ENCODE data around the gene RREB1.

The RREB1 gene

GRCh38 chr6:7100753-7101081 lies 7.0 kb upstream of the RREB1 start:
- DNase-seq, result no peak

DNA sequence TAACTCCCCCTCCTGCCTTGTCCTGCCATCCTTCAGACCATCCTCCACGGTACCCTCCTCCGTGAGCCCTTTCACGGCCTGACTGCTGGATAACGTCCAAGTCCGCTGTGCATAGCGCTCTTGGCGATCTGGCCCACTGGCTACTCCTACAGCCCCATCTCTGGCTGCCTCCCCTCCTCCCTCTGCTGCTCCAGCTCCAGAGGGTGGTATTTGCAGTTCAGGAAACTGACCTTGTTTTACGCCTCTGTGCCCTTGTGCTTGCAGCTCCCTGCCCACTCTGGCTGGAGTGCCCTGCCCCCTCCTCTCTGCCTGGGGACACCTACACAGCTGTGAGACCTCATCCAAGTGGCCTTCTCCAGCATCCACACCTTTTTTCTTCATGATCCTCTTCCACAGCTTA lies 6.5 kb upstream of the RREB1 start:
- no peak for DNase-seq

GRCh38 chr6:7104752-7105151 lies 3.0 kb upstream of the RREB1 start:
- no peak for DNase-seq

- DNase-seq, result no peak
Observed at GRCh38 chr6:7106215-7106751, 1.5 kb upstream of the RREB1 start.

- no peak for DNase-seq
Observed at GRCh38 chr6:7106752-7107577, 796 bp upstream of the RREB1 start.

- DNase-seq, result no peak
Observed at GRCh38 chr6:7108196-7108963, 619 bp downstream of the RREB1 start.

GRCh38 chr6:7108964-7109836 lies 1.4 kb downstream of the RREB1 start:
- DNase-seq, result peak; percentile 53

GRCh38 chr6:7110092-7110792 lies 2.5 kb downstream of the RREB1 start:
- no peak for DNase-seq

GRCh38 chr6:7111095-7111690 lies 3.4 kb downstream of the RREB1 start:
- no peak for DNase-seq

DNA sequence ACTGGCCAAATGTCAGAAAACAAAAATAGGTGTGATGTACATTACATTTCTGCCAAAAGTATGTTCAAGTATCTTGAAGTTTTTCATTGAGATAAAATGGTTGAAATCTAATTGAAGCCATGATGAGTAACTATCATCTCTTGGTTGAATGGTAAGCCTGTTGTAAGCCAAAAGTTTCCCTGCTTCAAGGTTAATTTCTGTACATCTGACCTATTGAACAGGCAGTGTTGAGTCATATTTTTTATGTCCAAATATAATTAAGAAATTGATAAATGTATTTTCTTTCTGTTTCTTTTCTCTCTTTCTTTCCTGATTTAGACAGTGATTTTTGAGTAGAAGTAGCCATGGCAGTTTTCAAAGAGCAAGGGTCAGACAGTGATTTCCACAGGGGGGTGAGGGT lies 4.4 kb downstream of the RREB1 start:
- no peak for DNase-seq

DNA sequence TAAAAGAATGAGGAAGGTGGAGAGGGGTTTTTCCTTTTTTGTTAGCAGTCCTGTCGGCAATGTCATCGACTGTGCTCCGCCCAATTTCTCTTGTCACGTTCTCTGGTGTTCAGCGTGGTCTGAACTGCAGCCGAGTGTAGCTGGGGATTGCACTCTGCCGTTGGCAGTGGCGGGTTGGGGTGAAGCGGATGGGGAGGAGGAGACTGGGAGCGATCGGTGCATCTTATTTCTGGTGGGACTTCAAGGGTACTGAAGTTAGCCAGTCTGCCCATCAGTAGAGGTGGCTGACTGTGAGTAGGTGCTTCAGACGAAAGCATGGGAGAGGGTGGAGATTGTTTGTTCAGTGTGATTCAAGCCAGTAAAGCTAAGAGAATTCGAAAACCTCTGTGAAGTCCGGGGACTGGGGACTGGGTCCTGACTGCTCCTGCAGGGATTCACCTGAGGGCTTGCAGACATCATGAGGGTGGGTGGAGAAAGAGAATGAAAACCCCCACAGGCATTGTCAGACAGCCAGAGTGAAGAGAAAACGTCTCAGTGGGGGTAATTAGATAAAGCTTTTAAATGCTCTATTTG lies 5.1 kb downstream of the RREB1 start:
- peak; percentile 87 for DNase-seq

DNA sequence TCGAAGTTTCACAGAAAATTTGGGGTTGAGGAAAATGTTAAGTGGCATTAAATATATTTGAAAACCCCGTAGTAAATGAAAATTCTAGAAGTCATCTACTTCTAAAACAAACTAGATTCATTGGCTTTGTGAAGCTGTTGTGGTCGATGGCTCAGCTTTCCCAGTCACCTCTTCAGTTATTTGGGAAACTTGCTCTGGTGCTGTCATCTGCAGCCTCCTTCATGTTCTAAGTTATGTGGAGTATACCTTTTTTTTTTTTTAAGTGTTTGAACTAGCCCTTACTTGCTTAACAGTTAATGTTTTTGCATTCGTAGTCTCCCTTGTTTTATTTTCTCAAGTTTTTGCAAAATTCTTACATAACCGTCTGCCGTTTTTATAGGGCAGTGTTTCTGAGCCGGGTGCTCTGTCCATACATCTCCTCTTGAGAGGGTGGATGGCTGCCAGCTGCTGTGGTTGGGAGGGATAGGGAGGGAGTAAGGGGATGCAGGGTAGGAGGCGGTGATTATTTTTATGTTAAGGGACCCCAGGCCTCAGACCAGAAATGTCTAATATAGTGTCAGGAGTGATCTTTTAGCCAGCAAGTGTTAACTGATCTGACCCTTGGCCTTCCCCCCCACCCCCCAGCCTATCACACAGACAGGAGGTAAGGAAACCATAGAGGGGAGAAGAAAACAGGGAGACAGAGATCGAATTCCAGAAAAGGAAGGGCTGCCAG lies 7.1 kb downstream of the RREB1 start:
- DNase-seq, result no peak

- no peak for DNase-seq
Observed at GRCh38 chr6:7115543-7116231, 7.9 kb downstream of the RREB1 start.

DNA sequence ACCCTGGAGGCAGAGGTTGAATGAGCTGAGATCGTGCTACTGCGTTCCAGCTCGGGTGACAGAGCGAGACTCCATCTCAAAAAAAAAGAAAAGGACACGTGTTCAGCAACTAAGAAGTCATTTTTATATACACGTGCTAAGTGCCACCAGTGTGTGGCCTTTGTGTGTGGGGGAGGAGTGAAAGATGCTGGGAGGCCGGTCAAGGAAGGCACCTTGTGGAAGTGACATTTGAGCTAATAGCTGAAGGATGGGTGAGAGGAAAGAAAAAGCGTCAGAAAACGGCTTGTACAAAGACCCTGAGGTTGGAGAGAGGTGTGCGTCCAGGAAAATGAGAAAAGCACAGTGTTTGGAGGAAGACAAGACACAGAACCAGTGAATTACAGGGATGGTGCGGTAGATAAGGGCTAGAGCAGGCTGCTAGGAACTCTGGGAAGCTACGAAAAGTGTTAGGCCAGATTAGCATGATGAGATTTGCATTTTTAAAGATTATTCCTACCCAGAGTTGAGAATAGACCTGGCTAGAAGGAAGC lies 11.6 kb downstream of the RREB1 start:
- DNase-seq, result no peak

- peak; percentile 67 for DNase-seq
Observed at GRCh38 chr6:7121700-7122241, 14.0 kb downstream of the RREB1 start.

DNA sequence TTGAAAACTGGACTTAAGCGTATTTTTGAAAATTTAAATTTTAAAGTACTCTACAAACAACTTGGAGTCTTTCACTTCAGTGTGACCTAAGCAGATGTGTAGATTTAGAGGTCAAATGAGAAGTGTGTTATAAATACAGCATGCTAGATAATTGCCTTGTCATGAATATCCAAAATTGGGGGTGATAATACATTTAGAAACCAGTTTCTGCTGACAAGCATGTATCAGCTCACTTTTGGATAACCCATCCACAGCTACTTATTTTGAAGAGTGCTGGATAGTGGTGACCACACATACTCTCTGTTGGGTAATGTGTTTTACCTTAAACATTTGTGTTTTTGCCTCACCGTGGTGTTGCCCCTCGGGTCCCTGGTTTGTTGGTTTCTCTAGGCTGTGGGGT lies 14.9 kb downstream of the RREB1 start:
- no peak for DNase-seq

GRCh38 chr6:7124114-7124513 lies 16.4 kb downstream of the RREB1 start:
- no peak for DNase-seq

GRCh38 chr6:7124636-7125035 lies 16.9 kb downstream of the RREB1 start:
- DNase-seq, result no peak

DNA sequence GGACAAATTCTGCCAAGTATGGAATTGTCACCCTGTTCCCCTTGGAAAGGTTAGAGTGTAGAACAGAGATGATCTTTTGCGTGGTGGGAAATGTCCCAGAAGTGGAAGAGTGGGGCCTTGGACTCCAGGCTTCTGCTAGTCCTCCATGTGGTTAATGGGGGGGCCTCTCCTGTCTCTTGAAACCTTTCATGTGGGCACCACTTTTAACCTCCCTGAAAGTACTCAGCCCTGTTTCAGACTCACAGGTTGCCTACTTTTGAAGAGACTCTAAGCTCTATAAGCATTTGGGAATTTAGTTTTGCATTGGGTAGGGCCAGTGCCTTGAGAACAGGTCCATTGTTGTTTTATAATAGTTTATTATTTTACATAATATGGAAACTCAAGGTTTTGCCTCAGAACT lies 17.5 kb downstream of the RREB1 start:
- DNase-seq, result no peak

DNA sequence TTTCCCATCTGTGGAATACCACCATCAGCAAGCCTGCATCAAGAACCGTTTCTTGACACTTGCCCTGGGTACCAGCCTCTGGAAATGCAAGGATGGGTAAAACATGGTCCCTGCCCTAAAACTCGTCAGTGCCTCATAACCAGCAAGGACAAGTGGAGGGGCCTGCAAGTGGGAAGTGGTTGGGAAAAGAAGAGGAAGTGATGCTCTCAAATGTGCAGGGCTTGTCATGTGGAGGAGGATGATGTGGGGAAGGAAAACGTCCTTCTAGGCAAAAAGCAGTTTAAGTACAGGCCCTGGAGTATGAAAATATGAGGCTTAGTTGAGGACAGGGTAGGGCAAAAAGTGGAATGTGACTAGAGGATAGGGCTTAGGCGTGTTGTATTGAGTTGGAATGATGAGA lies 19.0 kb downstream of the RREB1 start:
- no peak for DNase-seq
